HG03378 (cell line): ENCODE data around the gene SHROOM3.

Experiments used
- ATAC-seq: cut with Tn5 transposase; IDR thresholded peaks from one replicate; pipeline ENCODE4 v1.9.1; 2021; ENCODE audit warnings: mild to moderate bottlenecking, moderate library complexity; ENCODE audit not compliant: unreplicated experiment

SHROOM3 gene

GRCh38 chr4:76688619-76689144 is 253.7 kb downstream of the SHROOM3 start:
- ATAC-seq, result no peak

DNA sequence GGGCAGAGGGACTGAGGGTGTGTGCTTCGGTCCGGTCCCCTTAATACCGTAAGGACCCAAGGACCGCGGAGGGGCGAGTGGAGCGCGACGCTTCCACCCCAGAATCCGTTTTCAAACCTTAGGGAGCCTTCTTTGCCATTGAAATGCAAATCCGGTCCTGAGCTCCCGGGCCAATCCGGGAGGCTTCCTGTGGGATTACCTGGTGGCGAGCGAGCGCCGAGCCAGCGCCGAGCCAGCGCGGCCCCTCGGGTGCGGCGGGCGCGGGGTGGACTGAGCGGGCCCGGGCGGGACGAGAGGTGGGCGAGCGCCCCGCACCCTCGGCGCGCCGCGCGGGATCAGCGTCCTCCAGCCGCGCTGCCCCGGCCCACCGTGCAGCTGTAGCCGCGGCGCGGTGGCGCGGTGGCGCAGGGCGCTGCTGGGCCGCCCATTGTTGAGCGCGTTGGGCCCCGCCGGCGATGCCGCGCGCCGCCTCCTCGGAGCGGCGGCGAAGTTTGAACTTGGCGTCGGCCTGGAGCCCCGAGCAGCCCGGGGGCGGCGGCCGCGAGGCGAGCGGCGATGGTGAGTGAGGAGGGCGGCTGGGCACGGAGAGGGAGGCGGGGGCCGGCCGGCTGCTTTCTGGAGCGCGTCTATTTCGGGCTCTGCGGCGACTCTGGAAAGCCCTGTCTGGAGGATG is 254.3 kb downstream of the SHROOM3 start:
- no peak for ATAC-seq

- no peak for ATAC-seq
These were observed 255.2 kb downstream of the SHROOM3 start for GRCh38 chr4:76690011-76690905.

- no peak for ATAC-seq
These were observed 255.9 kb downstream of the SHROOM3 start for GRCh38 chr4:76690906-76691275.

- ATAC-seq, result no peak
These were observed 257.0 kb downstream of the SHROOM3 start for GRCh38 chr4:76691807-76692582.

DNA sequence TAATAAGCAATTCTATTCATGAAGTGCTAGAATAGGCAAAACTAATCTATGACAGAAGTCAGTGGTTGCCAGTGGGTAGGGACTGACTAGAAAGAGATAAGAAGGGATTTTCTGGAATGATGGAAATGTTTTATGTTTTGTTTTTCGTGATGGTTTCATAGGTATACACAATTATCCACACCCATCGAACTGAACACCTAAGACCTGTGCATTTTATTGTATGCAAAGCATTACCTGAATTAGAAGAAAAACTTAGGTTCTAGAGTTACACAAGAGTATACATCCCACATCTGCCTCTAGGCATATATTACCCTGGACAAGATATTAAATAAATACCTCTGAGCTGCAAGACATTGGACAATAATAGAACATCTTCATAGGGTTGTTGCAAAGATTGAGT is 257.7 kb downstream of the SHROOM3 start:
- ATAC-seq, result no peak

DNA sequence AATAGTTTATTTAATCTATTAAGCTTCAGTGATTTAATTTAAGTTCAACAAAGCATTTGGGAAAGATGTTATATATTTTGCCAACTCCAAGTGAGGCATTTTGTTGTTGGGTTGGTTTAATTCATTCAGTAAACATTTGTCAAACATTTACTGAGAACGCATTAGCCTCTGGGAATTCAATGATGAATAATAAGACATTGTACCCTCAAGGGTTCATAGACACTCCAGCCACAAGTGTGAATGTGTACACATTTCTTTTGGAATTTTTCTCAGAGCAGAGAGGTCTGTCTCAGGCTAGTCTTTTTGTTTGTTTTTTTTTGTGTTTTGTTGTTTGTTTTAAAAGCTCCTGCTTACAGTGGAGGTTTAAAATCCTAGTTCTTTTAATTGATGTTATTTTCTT is 259.0 kb downstream of the SHROOM3 start:
- no peak for ATAC-seq

GRCh38 chr4:76696109-76696508 is 261.1 kb downstream of the SHROOM3 start:
- ATAC-seq, result no peak

- ATAC-seq, result peak; percentile 84
These were observed 262.2 kb downstream of the SHROOM3 start for GRCh38 chr4:76697129-76697803.

DNA sequence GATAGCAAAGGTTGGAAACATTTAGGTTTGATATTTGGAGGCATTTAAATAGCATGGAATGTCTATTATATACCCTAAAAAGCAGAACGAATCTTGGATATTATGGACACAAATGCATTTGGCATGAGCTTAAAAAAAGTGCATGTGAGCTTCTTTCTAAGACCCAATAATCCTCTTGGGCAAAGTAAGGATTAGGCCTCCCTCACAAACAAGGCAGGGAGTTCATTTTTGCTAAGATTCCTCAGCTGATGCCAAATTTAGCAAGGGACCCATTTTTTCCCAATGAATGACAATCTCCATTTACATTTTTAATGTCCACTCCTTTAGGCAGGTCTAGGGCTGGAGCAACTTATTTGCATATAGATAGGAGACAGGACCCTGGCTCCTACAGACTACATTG is 263.1 kb downstream of the SHROOM3 start:
- no peak for ATAC-seq

- ATAC-seq, result no peak
These were observed 264.8 kb downstream of the SHROOM3 start for GRCh38 chr4:76699751-76700310.

GRCh38 chr4:76702440-76703122 is 267.6 kb downstream of the SHROOM3 start:
- ATAC-seq, result no peak

GRCh38 chr4:76703123-76703490 is 268.1 kb downstream of the SHROOM3 start:
- ATAC-seq, result no peak

DNA sequence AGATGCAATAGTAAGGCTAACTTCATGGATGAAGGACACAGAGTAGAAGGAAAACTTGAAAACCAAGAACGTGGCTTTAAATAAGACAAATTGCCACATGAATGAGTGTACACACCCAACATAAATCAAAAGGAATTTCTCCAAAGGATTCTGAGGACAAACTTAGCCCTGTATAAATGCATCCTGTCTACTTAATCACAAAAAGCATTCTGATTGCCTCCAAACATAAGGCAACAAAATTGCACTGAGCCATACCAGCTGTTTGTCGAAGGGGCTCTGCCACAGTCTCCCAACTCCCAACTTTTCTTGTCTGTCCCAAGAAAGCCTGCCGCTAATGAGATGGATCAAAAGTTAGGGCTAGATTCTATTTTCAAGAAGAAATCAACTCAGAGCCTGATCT is 268.6 kb downstream of the SHROOM3 start:
- ATAC-seq, result no peak

DNA sequence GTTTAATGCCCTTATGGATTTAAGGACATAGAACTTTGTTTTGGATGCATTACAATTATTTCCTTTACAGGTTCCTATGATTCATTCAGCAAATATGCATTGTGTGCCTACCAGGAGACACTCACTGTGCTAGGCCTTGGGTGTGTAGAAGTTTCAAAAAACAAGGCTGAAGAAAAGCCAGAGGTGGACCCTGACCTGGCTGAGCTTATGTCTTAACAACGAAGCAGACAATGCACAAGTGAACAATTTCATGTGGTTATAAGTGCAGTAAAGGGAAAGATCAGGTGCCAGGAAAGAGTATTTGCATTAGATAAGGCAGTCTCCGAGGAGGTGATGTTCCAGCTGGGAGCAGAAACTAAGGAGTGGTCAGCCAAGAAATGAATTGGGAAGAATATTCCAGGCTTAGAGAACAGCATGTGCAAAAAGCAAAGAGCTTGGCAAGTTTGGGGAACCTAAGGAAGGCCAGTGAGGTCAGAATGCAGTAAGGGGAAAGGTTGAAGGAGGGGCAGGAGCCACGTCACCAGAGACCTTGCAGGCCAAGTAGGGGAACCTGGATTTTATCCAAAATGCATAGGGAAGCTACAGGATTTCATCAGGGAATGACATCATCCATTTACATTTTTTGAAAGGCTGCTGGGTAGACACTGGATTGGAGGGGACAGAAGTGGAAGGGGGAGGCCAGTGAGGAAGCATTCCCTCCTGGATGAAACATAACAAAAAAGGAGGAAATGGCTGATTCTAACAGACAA is 269.3 kb downstream of the SHROOM3 start:
- ATAC-seq, result no peak

- ATAC-seq, result no peak
These were observed 270.4 kb downstream of the SHROOM3 start for GRCh38 chr4:76705472-76705871.

DNA sequence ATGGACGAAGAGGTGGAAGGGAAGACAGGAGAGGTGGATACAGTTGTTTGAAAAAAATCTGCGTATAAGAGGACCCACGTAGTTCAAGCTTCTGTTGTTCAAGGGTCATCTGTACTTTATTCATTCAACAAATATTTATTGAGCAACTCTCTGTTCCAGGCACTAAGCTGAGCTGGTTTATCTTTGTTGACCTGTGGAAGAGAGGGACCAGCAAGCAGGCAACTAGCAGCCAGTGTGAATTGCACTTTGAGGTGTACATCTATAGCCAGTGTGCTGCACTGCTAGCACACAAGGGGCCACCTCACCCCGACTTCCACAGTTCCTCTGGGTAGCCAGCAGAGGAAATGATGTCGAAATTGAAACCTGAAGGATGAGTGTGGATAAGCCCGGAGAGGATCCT is 271.6 kb downstream of the SHROOM3 start:
- no peak for ATAC-seq

DNA sequence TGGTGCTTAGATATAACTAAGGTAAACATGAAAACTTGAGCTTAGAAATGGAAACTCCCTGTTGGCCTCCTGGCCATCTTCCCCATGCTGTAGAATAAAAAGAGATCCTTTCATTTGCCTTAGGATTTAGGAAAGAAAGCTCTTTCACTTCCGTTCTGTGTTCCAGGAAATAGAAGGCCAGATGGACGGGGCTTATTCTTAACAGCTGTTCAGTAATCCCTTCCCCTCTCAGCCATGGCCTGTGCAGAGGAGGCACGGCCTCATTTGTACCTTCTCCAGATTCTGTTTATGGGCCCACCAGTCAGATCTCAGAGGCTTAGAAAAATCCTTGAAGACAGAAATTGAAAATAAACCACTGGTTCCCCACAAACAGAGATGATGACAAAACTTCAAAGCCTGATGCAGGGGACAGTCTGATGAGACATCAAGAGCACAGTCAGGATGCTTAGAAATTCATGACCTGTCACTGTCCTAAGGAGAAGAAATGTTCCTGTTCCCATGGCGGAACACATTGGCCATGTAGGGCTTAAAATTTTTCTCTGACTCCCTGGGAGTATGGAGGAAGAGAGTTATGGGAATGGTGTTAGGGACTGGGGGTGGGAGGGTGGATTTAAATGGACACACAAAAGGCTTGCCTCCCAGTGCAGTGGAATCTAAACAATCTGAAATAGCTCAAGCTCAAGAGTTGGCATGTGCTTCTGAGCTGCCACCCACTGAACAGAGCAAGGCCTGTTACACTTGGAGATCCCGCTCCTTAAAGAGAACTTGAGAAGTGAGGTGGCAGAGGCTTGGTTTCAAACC is 274.1 kb downstream of the SHROOM3 start:
- ATAC-seq, result no peak

DNA sequence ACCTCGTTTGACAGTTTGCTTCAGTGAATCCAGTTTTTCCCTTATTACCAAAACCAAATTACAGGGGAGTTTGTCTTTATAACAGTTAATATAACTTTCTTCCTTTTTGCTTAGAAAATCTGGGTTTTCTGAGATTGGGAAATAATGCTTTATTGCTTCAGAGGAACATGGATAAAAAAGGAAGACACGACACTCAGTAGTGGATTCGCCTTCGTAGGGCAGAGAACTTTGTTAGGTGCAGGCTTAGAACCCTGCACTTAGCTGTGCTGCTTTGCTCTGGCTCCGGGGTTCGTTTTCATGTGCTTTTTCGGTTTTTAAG is 274.7 kb downstream of the SHROOM3 start:
- no peak for ATAC-seq
